HepG2 (cell line): ENCODE measurements around the gene STXBP2. TPM values are rescaled to one million over a fixed set of nuclear protein-coding genes. Genes with fewer than 3 reads are reported as not detected.

ENCODE experiments used
- AGO1 ChIP-seq: fragments of 200-400 bp; formaldehyde crosslinking; IDR thresholded peaks from 2 replicates; pipeline ENCODE4 v1.6.1; 2017; ENCODE audit warnings: mild to moderate bottlenecking, low read depth, low read length, moderate library complexity; ENCODE audit not compliant: poor library complexity, severe bottlenecking
- FOXO4 ChIP-seq: sonication (generic); formaldehyde crosslinking; conservative IDR thresholded peaks from 2 replicates; pipeline ENCODE4 v1.8.1; 2023; ENCODE audit warnings: missing genetic modification reagents
- GPBP1L1 ChIP-seq: sonication (generic); formaldehyde crosslinking; IDR thresholded peaks from 2 replicates; pipeline ENCODE4 v1.5.0; 2020; ENCODE audit warnings: mild to moderate bottlenecking, missing genetic modification reagents
- KLF13 ChIP-seq: sonication (generic); formaldehyde crosslinking; IDR thresholded peaks from 2 replicates; pipeline ENCODE4 v1.4.0; 2020; ENCODE audit warnings: mild to moderate bottlenecking, missing genetic modification reagents
- MED1 ChIP-seq: sonication (generic); formaldehyde crosslinking; IDR thresholded peaks from 2 replicates; pipeline ENCODE4 v1.4.0; 2020; ENCODE audit warnings: missing genetic modification reagents
- PCBP2 ChIP-seq: fragments of 200-400 bp; formaldehyde crosslinking; optimal IDR thresholded peaks from 2 replicates; pipeline ENCODE3; 2018; ENCODE audit warnings: low read length, low read depth; ENCODE audit not compliant: poor library complexity, severe bottlenecking
- PPARG ChIP-seq: conservative IDR thresholded peaks from 2 replicates; pipeline ENCODE4 v1.6.1; 2016; ENCODE audit warnings: missing biosample characterization, missing genetic modification reagents
- REL ChIP-seq: sonication (generic); formaldehyde crosslinking; conservative IDR thresholded peaks from 2 replicates; pipeline ENCODE4 v1.8.0; 2022; ENCODE audit warnings: mild to moderate bottlenecking, missing genetic modification reagents, moderate library complexity
- SAFB2 ChIP-seq: sonication (generic); formaldehyde crosslinking; IDR thresholded peaks from 2 replicates; pipeline ENCODE4 v1.5.1; 2020; ENCODE audit warnings: missing genetic modification reagents, low read depth, mild to moderate bottlenecking, borderline replicate concordance
- SNAPC4 ChIP-seq: sonication (generic); formaldehyde crosslinking; IDR thresholded peaks from 2 replicates; pipeline ENCODE4 v1.4.0; 2020; ENCODE audit warnings: mild to moderate bottlenecking, missing genetic modification reagents
- ZBTB34 ChIP-seq: sonication (generic); formaldehyde crosslinking; IDR thresholded peaks from 2 replicates; pipeline ENCODE4 v1.8.0; 2022; ENCODE audit warnings: mild to moderate bottlenecking, missing genetic modification reagents
- ZBTB42 ChIP-seq: sonication (generic); formaldehyde crosslinking; IDR thresholded peaks from 2 replicates; pipeline ENCODE4 v1.5.0; 2020; ENCODE audit warnings: mild to moderate bottlenecking, missing genetic modification reagents
- ZNF17 ChIP-seq: sonication (generic); formaldehyde crosslinking; IDR thresholded peaks from 2 replicates; pipeline ENCODE4 v1.5.0; 2020; ENCODE audit warnings: mild to moderate bottlenecking, missing genetic modification reagents
- ZNF326 ChIP-seq: sonication (generic); formaldehyde crosslinking; IDR thresholded peaks from 2 replicates; pipeline ENCODE4 v1.4.0; 2020; ENCODE audit warnings: missing genetic modification reagents, borderline replicate concordance
- ZNF530 ChIP-seq: sonication (generic); formaldehyde crosslinking; IDR thresholded peaks from 2 replicates; pipeline ENCODE4 v1.5.0; 2020; ENCODE audit warnings: low read depth, mild to moderate bottlenecking, missing genetic modification reagents
- ZNF580 ChIP-seq: IDR thresholded peaks from 2 replicates; pipeline ENCODE4 v1.6.1; 2016; ENCODE audit warnings: low read depth, borderline replicate concordance
- ZNF607 ChIP-seq: sonication (generic); formaldehyde crosslinking; IDR thresholded peaks from 2 replicates; pipeline ENCODE4 v1.5.1; 2020; ENCODE audit warnings: missing genetic modification reagents, mild to moderate bottlenecking, borderline replicate concordance
- ZNF674 ChIP-seq: sonication (generic); formaldehyde crosslinking; IDR thresholded peaks from 2 replicates; pipeline ENCODE4 v1.5.0; 2020; ENCODE audit warnings: low read depth, mild to moderate bottlenecking, missing genetic modification reagents
- ZNF768 ChIP-seq: sonication (generic); formaldehyde crosslinking; IDR thresholded peaks from 2 replicates; pipeline ENCODE4 v1.4.0; 2020; ENCODE audit warnings: missing genetic modification reagents
- polyA plus RNA-seq, 8 experiments: library from polyadenylated mRNA; depleted of rRNA in 3 of 8; stranded (reverse) in 7 of 8; unstranded in 1 of 8; fragments of >200 nt; fragmentation: Illumina TruSeq in 4 of 8; extraction: Trizol in 4 of 8; gene quantifications; 2 replicates each; pipeline versions ENCODE4 v1.2.1 to v1.2.3, GENCODE V29; 2011 to 2016; ENCODE audit warnings: low read depth in 4 of 8, missing spikeins in 1 of 8, mixed read lengths in 1 of 8; ENCODE audit not compliant: insufficient read depth in 1 of 8
- total RNA-seq, 5 experiments: library from RNA; depleted of rRNA; stranded (reverse); fragments of >200 nt; fragmentation: Illumina TruSeq; extraction: Trizol; gene quantifications; 2 replicates each; pipeline ENCODE4 v1.2.3, GENCODE V29; 2016; ENCODE audit warnings: low read depth in 1 of 5

STXBP2 gene
- total and polyA plus RNA-seq, 2 of the 13 experiments (the other 11 are each of a cell fraction or from before 2014, with no cell fraction given): 22.8 to 40.1 TPM

- peak; percentile 100 for TF ChIP-seq PPARG
- TF ChIP-seq KLF13 (CRISPR knock-in tag): no peak
- TF ChIP-seq SNAPC4 (CRISPR knock-in tag): peak; percentile 62; the same call in 1 of the 2 replicates
- no peak for TF ChIP-seq REL (CRISPR knock-in tag)
- TF ChIP-seq ZNF768: no peak
- peak; percentile 78 for TF ChIP-seq MED1
- peak; percentile 46; the same call in 1 of the 2 replicates for TF ChIP-seq ZNF607 (CRISPR knock-in tag)
- peak; percentile 44; the same call in 1 of the 2 replicates for TF ChIP-seq ZBTB42 (CRISPR knock-in tag)
- TF ChIP-seq ZNF530 (CRISPR knock-in tag): no peak
- TF ChIP-seq GPBP1L1: no peak
- no peak for TF ChIP-seq ZNF674
- TF ChIP-seq AGO1: no peak
- no peak for TF ChIP-seq PCBP2
- TF ChIP-seq ZNF326 (CRISPR knock-in tag): no peak
- TF ChIP-seq ZNF580 (CRISPR knock-in tag): peak; percentile 30; the same call in 1 of the 2 replicates
- no peak for TF ChIP-seq ZNF17 (CRISPR knock-in tag)
- no peak for TF ChIP-seq SAFB2 (CRISPR knock-in tag)
- TF ChIP-seq ZBTB34 (CRISPR knock-in tag): no peak
- no peak for TF ChIP-seq FOXO4 (CRISPR knock-in tag)
Measured at GRCh38 chr19:7652061-7652641, 15.2 kb downstream of the STXBP2 start (continued).
